GM23338 (cell line): Measurements from ENCODE around the gene SEC14L1. TPM values are rescaled to one million over a fixed set of nuclear protein-coding genes. Genes with fewer than 3 reads are reported as not detected.

Source experiments
- ATAC-seq: fragments of 200-7000 bp; cut with Tn5 transposase; 3 replicates; pipeline ENCODE4 v1.9.1; 2020
- DNase-seq: peaks from one replicate; pipeline ENCODE4 v3.0.0-alpha.2; 2015; ENCODE audit warnings: low spot score
- H2AFZ ChIP-seq: fragments of 200-600 bp; sonication (generic); 2 replicates; pipeline ENCODE4 v1.8.0; 2016; ENCODE audit warnings: antibody characterized with exemption, mild to moderate bottlenecking, moderate library complexity
- H3F3A ChIP-seq: fragments of 200-600 bp; sonication (generic); replicated peaks from 2 replicates; pipeline ENCODE4 v1.8.0; 2017; ENCODE audit warnings: antibody characterized with exemption, mixed run types, low read depth
- H3K27ac ChIP-seq: fragments of 200-600 bp; sonication (generic); 2 replicates; pipeline ENCODE4 v1.6.1; 2016; ENCODE audit warnings: low read depth
- H3K27me3 ChIP-seq: fragments of 200-600 bp; sonication (generic); 2 replicates; pipeline ENCODE4 v1.8.0; 2016; ENCODE audit warnings: mild to moderate bottlenecking, mixed run types, moderate library complexity; ENCODE audit not compliant: insufficient read depth
- H3K36me3 ChIP-seq: fragments of 200-600 bp; sonication (generic); 2 replicates; pipeline ENCODE4 v1.8.0; 2016; ENCODE audit warnings: mild to moderate bottlenecking; ENCODE audit not compliant: insufficient read depth
- H3K4me1 ChIP-seq: fragments of 200-600 bp; sonication (generic); 2 replicates; pipeline ENCODE4 v1.8.0; 2016; ENCODE audit warnings: mild to moderate bottlenecking, moderate library complexity; ENCODE audit not compliant: insufficient read depth
- H3K4me2 ChIP-seq: fragments of 200-600 bp; sonication (generic); 2 replicates; pipeline ENCODE4 v1.7.1; 2017; ENCODE audit warnings: mixed run types
- H3K4me3 ChIP-seq: fragments of 200-600 bp; sonication (generic); 2 replicates; pipeline ENCODE4 v1.6.1; 2016; ENCODE audit warnings: mixed run types
- H3K79me2 ChIP-seq: fragments of 200-600 bp; sonication (generic); replicated peaks from 2 replicates; pipeline ENCODE4 v1.8.0; 2017; ENCODE audit warnings: mild to moderate bottlenecking; ENCODE audit not compliant: insufficient read depth
- H3K9me2 ChIP-seq: fragments of 200-600 bp; sonication (generic); 2 replicates; pipeline ENCODE4 v1.8.0; 2017; ENCODE audit not compliant: insufficient read depth
- H4K20me1 ChIP-seq: fragments of 200-600 bp; sonication (generic); replicated peaks from 2 replicates; pipeline ENCODE4 v1.8.0; 2017; ENCODE audit warnings: mild to moderate bottlenecking; ENCODE audit not compliant: insufficient read depth
- H3K27ac Mint-ChIP-seq: 2 replicates; pipeline ENCODE4 v1.8.0; 2020; ENCODE audit warnings: inconsistent platforms, mild to moderate bottlenecking, moderate library complexity, mixed read lengths
- H3K27me3 Mint-ChIP-seq: 3 replicates; pipeline ENCODE4 v1.8.0; 2022; ENCODE audit warnings: low read depth, mild to moderate bottlenecking, moderate library complexity, mixed read lengths, inconsistent platforms; ENCODE audit not compliant: insufficient read depth, poor library complexity
- H3K36me3 Mint-ChIP-seq: 3 replicates; pipeline ENCODE4 v1.8.0; 2021; ENCODE audit warnings: low read depth, mild to moderate bottlenecking, inconsistent platforms, moderate library complexity, mixed read lengths
- H3K4me1 Mint-ChIP-seq: 3 replicates; pipeline ENCODE4 v1.8.0; 2020; ENCODE audit warnings: mild to moderate bottlenecking, inconsistent platforms, mixed read lengths
- H3K4me3 Mint-ChIP-seq: 3 replicates; pipeline ENCODE4 v1.8.0; 2021; ENCODE audit warnings: moderate library complexity, mild to moderate bottlenecking, inconsistent platforms, mixed read lengths
- H3K9me3 Mint-ChIP-seq: 3 replicates; pipeline ENCODE4 v1.8.0; 2020; ENCODE audit warnings: moderate library complexity, mild to moderate bottlenecking, inconsistent platforms, mixed read lengths
- CREB1 ChIP-seq: fragments of 250-450 bp; sonication (Bioruptor Pico); IDR thresholded peaks from 2 replicates; pipeline ENCODE4 v1.5.0; 2020; ENCODE audit warnings: low read depth, mild to moderate bottlenecking, moderate library complexity
- CTCF ChIP-seq, 2 experiments: fragments of 200-600 bp in 1 of 2; sonication (generic) in 1 of 2; conservative IDR thresholded peaks; 2 replicates each; pipeline versions ENCODE4 v1.5.1 to v1.6.1; 2016 to 2017; ENCODE audit warnings: antibody characterized with exemption in 2 of 2, low read depth in 2 of 2, mild to moderate bottlenecking in 2 of 2, moderate library complexity in 1 of 2
- EZH2phosphoT487 ChIP-seq: fragments of 200-600 bp; sonication (generic); IDR thresholded peaks from one replicate; pipeline ENCODE4 v1.8.1; 2018; ENCODE audit warnings: antibody characterized with exemption; ENCODE audit not compliant: unreplicated experiment
- JUNB ChIP-seq: IDR thresholded peaks from one replicate; pipeline ENCODE4 v1.6.1; 2016; ENCODE audit warnings: antibody characterized with exemption; ENCODE audit not compliant: unreplicated experiment
- NANOG ChIP-seq: IDR thresholded peaks from 2 replicates; pipeline ENCODE4 v1.6.1; 2016; ENCODE audit warnings: antibody characterized with exemption, borderline replicate concordance
- POLR2AphosphoS5 ChIP-seq: IDR thresholded peaks from 2 replicates; pipeline ENCODE4 v1.6.1; 2016; ENCODE audit warnings: antibody characterized with exemption, low read depth
- REST ChIP-seq: IDR thresholded peaks from one replicate; pipeline ENCODE4 v1.6.1; 2018; ENCODE audit warnings: antibody characterized with exemption; ENCODE audit not compliant: unreplicated experiment
- STAT1 ChIP-seq: IDR thresholded peaks from one replicate; pipeline ENCODE4 v1.6.1; 2016; ENCODE audit warnings: antibody characterized with exemption; ENCODE audit not compliant: unreplicated experiment
- ZNF114 ChIP-seq: fragments of 250-450 bp; sonication (Bioruptor Pico); IDR thresholded peaks from 2 replicates; pipeline ENCODE4 v1.5.0; 2020; ENCODE audit warnings: mild to moderate bottlenecking, moderate library complexity
- ZNF462 ChIP-seq: fragments of 250-450 bp; sonication (Bioruptor Pico); IDR thresholded peaks from 2 replicates; pipeline ENCODE4 v1.5.0; 2020; ENCODE audit warnings: mild to moderate bottlenecking, moderate library complexity
- polyA plus RNA-seq: library from polyadenylated mRNA; unstranded; fragments of >200 nt; fragmentation: Nextera tagmentation; extraction: Ambion mirVana; gene quantifications from 2 replicates; pipeline ENCODE4 v1.2.1, GENCODE V29; 2016
- total RNA-seq: library from RNA; depleted of rRNA; stranded (reverse); fragments of >200 nt; shearing (Covaris generic); gene quantifications from 2 replicates; pipeline ENCODE4 v1.2.3, GENCODE V29; 2014

Gene SEC14L1
- total and polyA plus RNA-seq, 2 experiments from 2014 or later, result 26.8 to 54.8 TPM

- Histone ChIP-seq H3K36me3 (no peaks in the 10 kb centered on the region), H3K27ac (no peak overlapping the region), H2AFZ (no peak overlapping the region), H3K4me1 (no peaks in the 10 kb centered on the region), H3K27me3 (no peaks in the 10 kb centered on the region), H3K9me2 (no peaks in the 10 kb centered on the region), H3F3A (no peaks in the 10 kb centered on the region), H3K4me2 (no peak overlapping the region), H3K4me3 (no peak overlapping the region), H4K20me1 (no peaks in the 10 kb centered on the region; the same call in 1 of the 2 replicates), H3K79me2 (no peaks in the 10 kb centered on the region)
- ATAC-seq (no peak), DNase-seq (no peak)
- H3K27ac Mint-ChIP-seq, result no peak overlapping the region
- no peaks in the 10 kb centered on the region for H3K4me1 Mint-ChIP-seq
- peaks cover 14% of the 10 kb centered on the region for H3K27me3 Mint-ChIP-seq
- H3K4me3 Mint-ChIP-seq, result no peak overlapping the region
- no peaks in the 10 kb centered on the region for H3K36me3 Mint-ChIP-seq
- H3K9me3 Mint-ChIP-seq, result peaks cover 4% of the 10 kb centered on the region; the same call in 2 of the 3 replicates
- TF ChIP-seq STAT1 (no peak), JUNB (no peak), REST (no peak), POLR2AphosphoS5 (no peak), ZNF462 (CRISPR knock-in tag) (no peak), CTCF (conservative IDR thresholded peaks at IDR 0.05; ENCODE audit: low read depth in 2 of 2) (no peak), CREB1 (CRISPR knock-in tag) (no peak), NANOG (no peak), EZH2phosphoT487 (no peak), ZNF114 (CRISPR knock-in tag) (no peak)
Observed at GRCh38 chr17:77223642-77224420, 83.1 kb downstream of the SEC14L1 start.
